Body of pancreas (tissue), 4 donors: ENCODE data around the gene BOD1L1. TPM values are rescaled to one million over a fixed set of nuclear protein-coding genes. Genes with fewer than 3 reads are reported as not detected.

Experiments used
- ATAC-seq: fragments of 150-250 bp; one replicate; pipeline ENCODE4 v1.9.1; 2016
- DNase-seq, 4 donors: peaks; one replicate each; pipeline ENCODE4 v3.0.0-alpha.2; 2019
- H3K27ac ChIP-seq, 4 donors: fragments of 200-600 bp; sonication (generic); 1 replicate in 3 of 4; 2 replicates in 1 of 4; pipeline versions ENCODE4 v1.5.1 to v1.6.1; 2016 to 2019; ENCODE audit warnings: mild to moderate bottlenecking in 1 of 4, mixed read lengths in 1 of 4, moderate library complexity in 1 of 4
- H3K27me3 ChIP-seq, 2 donors: fragments of 200-600 bp; sonication (generic); one replicate each; pipeline ENCODE4 v1.6.0; 2016; ENCODE audit warnings: mild to moderate bottlenecking in 1 of 2
- H3K36me3 ChIP-seq, 2 donors: fragments of 200-600 bp; sonication (generic); replicated peaks in 1 of 2; 2 replicates each; pipeline ENCODE4 v1.5.1; 2016; ENCODE audit warnings: low read depth in 2 of 2; ENCODE audit not compliant: insufficient read depth in 1 of 2
- H3K4me1 ChIP-seq: fragments of 200-600 bp; sonication (generic); one replicate; pipeline ENCODE4 v1.6.0; 2016
- H3K4me3 ChIP-seq, 2 donors: fragments of 200-600 bp; sonication (generic); 1 replicate in 1 of 2; 2 replicates in 1 of 2; pipeline ENCODE4 v1.5.1; 2016 to 2019
- H3K9me3 ChIP-seq, 3 donors: fragments of 200-600 bp; sonication (generic); 1 replicate in 2 of 3; 2 replicates in 1 of 3; pipeline ENCODE4 v1.5.1; 2016
- POLR2A ChIP-seq, 3 donors: fragments of 450-650 bp; IDR thresholded peaks; one replicate each; pipeline ENCODE4 v1.6.1; 2016; ENCODE audit warnings: antibody characterized with exemption in 3 of 3, mild to moderate bottlenecking in 2 of 3
- WGBS, 2 donors: methylation state at CpG; one replicate each; pipeline ENCODE4 v1.1.5; 2017; 5-methylcytosine and 5-hydroxymethylcytosine counted together
- intact Hi-C: fragments of 100-400 bp; cut with DNase I; formaldehyde crosslinking; loops from one replicate; pipeline ENCODE4 v1.15.1; 2023
- microRNA-seq, 2 donors: library from miRNA; unstranded; fragments of <30 nt; microRNA quantifications; one replicate each; pipeline ENCODE4, GENCODE V29; 2016; ENCODE audit warnings: borderline number of aligned reads in 2 of 2, borderline replicate concordance in 2 of 2
- small RNA-seq: library from RNA; depleted of rRNA; stranded (forward); fragments of <200 nt; gene quantifications from one replicate; pipeline ENCODE3, GENCODE V24; 2016
- total RNA-seq, 2 donors: library from RNA; depleted of rRNA; stranded (reverse); fragments of >200 nt; gene quantifications; one replicate each; pipeline ENCODE4 v1.1.0, GENCODE V29; 2016
- TF ChIP-seq, protein P1 (sequence below), 7 experiments: fragments of 450-650 bp in 4 of 7; fragments of 200-600 bp in 3 of 7; sonication (generic) in 3 of 7; IDR thresholded peaks; one replicate each; pipeline ENCODE4 v1.5.1; 2016 to 2019; ENCODE audit warnings: antibody characterized with exemption in 7 of 7

The BOD1L1 gene
- total RNA-seq, 2 donors from 2014 or later = 28.5 to 31.0 TPM

GRCh38 chr4:13523591-13524503 lies 103.7 kb downstream of the BOD1L1 start:
- peaks cover 20% of the 10 kb centered on the region for H3K4me1 ChIP-seq
- no peak for TF ChIP-seq POLR2A (IDR thresholded peaks at IDR 0.05)
- TF ChIP-seq, protein P1, sequence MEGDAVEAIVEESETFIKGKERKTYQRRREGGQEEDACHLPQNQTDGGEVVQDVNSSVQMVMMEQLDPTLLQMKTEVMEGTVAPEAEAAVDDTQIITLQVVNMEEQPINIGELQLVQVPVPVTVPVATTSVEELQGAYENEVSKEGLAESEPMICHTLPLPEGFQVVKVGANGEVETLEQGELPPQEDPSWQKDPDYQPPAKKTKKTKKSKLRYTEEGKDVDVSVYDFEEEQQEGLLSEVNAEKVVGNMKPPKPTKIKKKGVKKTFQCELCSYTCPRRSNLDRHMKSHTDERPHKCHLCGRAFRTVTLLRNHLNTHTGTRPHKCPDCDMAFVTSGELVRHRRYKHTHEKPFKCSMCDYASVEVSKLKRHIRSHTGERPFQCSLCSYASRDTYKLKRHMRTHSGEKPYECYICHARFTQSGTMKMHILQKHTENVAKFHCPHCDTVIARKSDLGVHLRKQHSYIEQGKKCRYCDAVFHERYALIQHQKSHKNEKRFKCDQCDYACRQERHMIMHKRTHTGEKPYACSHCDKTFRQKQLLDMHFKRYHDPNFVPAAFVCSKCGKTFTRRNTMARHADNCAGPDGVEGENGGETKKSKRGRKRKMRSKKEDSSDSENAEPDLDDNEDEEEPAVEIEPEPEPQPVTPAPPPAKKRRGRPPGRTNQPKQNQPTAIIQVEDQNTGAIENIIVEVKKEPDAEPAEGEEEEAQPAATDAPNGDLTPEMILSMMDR (IDR thresholded peaks at IDR 0.05) = no peak
- no peak overlapping the region for H3K4me3 ChIP-seq
- H3K27me3 ChIP-seq = peaks cover 0 to 46% of the 10 kb centered on the region in 2 donors
- peaks cover 0 to 14% (median 0%) of the 10 kb centered on the region in 3 donors for H3K9me3 ChIP-seq
- H3K27ac ChIP-seq = no peak overlapping the region
- 8 to 12% methylated on average over 47 to 59 of the region's 59 CpGs for WGBS, 2 donors
- ATAC-seq (no peak), DNase-seq (no peak)
- H3K36me3 ChIP-seq = no peaks in the 10 kb centered on the region
- intact Hi-C loops = no loop called here

- H3K4me3 ChIP-seq = no peak overlapping the region
- no peak for ATAC-seq
These were observed 104.4 kb downstream of the BOD1L1 start for GRCh38 chr4:13523105-13523477.

DNA sequence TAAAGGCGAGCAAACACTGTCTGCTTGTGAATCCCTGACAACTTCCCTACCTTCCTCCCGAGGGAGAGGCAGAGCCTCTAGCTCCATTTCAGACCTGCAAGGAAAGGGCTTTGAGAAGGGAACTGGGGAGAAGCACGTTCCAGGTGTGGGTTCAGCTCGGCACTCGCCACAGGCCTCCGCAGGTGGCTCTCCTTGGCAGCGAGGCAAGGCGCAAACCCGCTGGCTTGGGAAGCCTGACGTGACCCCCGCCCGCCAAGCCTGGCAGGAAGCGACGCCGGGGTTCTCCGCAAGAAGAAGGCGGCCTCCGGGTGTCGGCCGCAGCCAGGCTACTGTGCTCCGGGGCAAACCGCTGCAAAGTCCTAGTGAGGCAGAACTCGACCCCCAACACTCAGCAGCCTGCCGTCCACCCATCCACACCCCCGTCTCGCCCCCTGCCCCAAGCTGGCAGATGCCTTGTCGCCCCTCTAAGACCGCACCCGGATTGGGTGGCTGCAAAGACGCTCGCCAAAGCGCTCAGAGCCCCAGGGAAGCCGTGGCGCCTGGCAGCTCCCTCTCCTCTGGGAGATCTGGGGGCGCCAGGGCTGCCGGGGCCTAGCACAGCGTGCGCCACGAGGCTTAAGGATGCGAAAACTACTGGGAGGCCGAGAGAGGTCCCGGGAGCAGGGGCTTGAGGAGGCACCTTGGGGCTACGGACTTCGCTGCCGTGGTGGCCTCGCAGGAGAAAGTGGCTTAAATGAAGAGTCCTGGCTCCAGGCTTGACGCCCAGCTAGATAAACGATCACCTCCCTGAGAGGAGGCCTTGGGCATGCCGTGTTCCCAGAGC lies 105.0 kb downstream of the BOD1L1 start:
- Histone ChIP-seq H3K27ac (no peak overlapping the region), H3K9me3 (peaks cover 0 to 14% (median 0%) of the 10 kb centered on the region in 3 donors), H3K4me1 (peaks cover 6% of the 10 kb centered on the region), H3K36me3 (no peaks in the 10 kb centered on the region), H3K27me3 (peaks cover 0 to 40% of the 10 kb centered on the region in 2 donors), H3K4me3 (no peak overlapping the region)
- intact Hi-C loops = no loop called here
- ATAC-seq (no peak), DNase-seq (no peak)
- no peak for TF ChIP-seq POLR2A (IDR thresholded peaks at IDR 0.05)
- TF ChIP-seq, protein P1 (IDR thresholded peaks at IDR 0.05) = no peak
- 1 to 4% methylated on average over 21 to 49 of the region's 49 CpGs for WGBS, 2 donors

More at GRCh38 chr4:13523105-13523477, 104.4 kb downstream of the BOD1L1 start:
- WGBS, 2 donors = 6 to 9% methylated on average over 9 to 17 of the region's 17 CpGs
- Histone ChIP-seq H3K9me3 (peaks cover 0 to 14% (median 0%) of the 10 kb centered on the region in 3 donors), H3K27me3 (peaks cover 0 to 40% of the 10 kb centered on the region in 2 donors), H3K36me3 (no peaks in the 10 kb centered on the region), H3K27ac (no peak overlapping the region), H3K4me1 (peaks cover 12% of the 10 kb centered on the region)
- intact Hi-C loops = no loop called here
- TF ChIP-seq, protein P1 (IDR thresholded peaks at IDR 0.05) = no peak
- no peak for TF ChIP-seq POLR2A (IDR thresholded peaks at IDR 0.05)
- no peak for DNase-seq

DNA sequence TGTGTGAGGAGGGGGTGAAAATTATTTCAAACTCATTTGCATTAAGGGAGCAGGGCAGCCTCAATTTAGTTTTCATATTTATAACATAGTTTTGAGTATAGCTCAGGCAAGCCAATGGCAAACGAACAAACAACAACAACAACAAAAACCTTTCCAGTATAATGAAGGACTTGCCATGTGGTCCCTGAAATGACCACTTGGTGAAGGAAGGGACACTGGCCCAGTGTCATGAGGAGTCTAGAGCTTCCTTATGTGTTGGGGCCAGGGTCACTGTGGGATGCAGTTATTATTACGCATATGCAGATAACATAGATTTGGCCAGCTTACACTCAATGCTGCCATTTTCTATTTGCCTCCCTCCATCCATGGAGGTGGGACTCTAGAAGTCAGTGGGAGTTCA lies 106.5 kb downstream of the BOD1L1 start:
- Histone ChIP-seq H3K4me3 (no peak overlapping the region), H3K27ac (no peak overlapping the region), H3K9me3 (peaks cover 0 to 14% (median 0%) of the 10 kb centered on the region in 3 donors), H3K4me1 (peaks cover 4% of the 10 kb centered on the region), H3K27me3 (peaks cover 0 to 33% of the 10 kb centered on the region in 2 donors), H3K36me3 (no peaks in the 10 kb centered on the region)
- intact Hi-C loops = no loop called here
- DNase-seq (no peak), ATAC-seq (no peak)
- WGBS, 2 donors = 45 to 56% methylated on average over 2 of the region's 2 CpGs
- TF ChIP-seq, protein P1 (IDR thresholded peaks at IDR 0.05) = no peak
- TF ChIP-seq POLR2A (IDR thresholded peaks at IDR 0.05) = no peak

Small RNAs within 50 kb of the gene (microRNA-seq; reads per million reads assigned to microRNA genes)
- 0 to 0.47 reads per million in 2 donors for gene MIR5091

Small RNAs within 50 kb of the gene (small RNA-seq; reads per million reads assigned to genes)
- 0.85 reads per million, percentile 27 among the genes with 10 or more reads in this experiment for gene MIR5091

Other genes starting within 250 kb of the BOD1L1 start
- gene RAB28, start 143.4 kb downstream of the BOD1L1 start, total RNA-seq = 10 to 100 TPM; 10.9 to 14.5 TPM
- under 1 TPM in 1 of 2 donors, not detected in 1; 0.26 TPM for gene NKX3-2, start 83.2 kb downstream of the BOD1L1 start, total RNA-seq